H1 (cell line): ENCODE results near the gene FAM236D. TPM values are rescaled to one million over a fixed set of nuclear protein-coding genes. Genes with fewer than 3 reads are reported as not detected.
"Not testable (repeated sequence)": the region's sequence is repeated elsewhere in the genome, so short reads cannot be mapped to it uniquely, and the experiment has no call there.

Source experiments
- CTCF ChIA-PET: fragments of 300-600 bp; sonication (Branson Sonifier 250); formaldehyde crosslinking; loops from one replicate; lab custom pipeline; 2021; ENCODE audit not compliant: partially characterized antibody; lab: Charles Lee
- POLR2A ChIA-PET: fragments of 300-600 bp; sonication (Branson Sonifier 250); formaldehyde crosslinking; loops from one replicate; lab custom pipeline; 2021; ENCODE audit warnings: inconsistent platforms; ENCODE audit not compliant: partially characterized antibody; lab: Charles Lee
- DNase-seq, 2 experiments: peaks; one replicate each; pipeline versions ENCODE4 v3.0.0 to v3.0.0-alpha.2; 2010 to 2022; ENCODE audit warnings: low spot score in 2 of 2, low read depth in 1 of 2, mixed read lengths in 1 of 2
- FAIRE-seq: peaks from 2 replicates; lab custom pipeline; 2011; peaks lifted over from hg19 to GRCh38; lab: Jason Lieb, UNC
- H2AFZ ChIP-seq: 2 replicates; pipeline ENCODE4 v1.8.1; 2012; ENCODE audit warnings: low read length, inconsistent platforms
- H2AK5ac ChIP-seq: 2 replicates; pipeline ENCODE4 v1.6.1; 2013; ENCODE audit warnings: low read depth, low read length
- H2BK120ac ChIP-seq: replicated peaks from 2 replicates; pipeline ENCODE3; 2013; ENCODE audit warnings: low read depth, low read length, inconsistent platforms
- H2BK12ac ChIP-seq: 2 replicates; pipeline ENCODE4 v1.6.1; 2013; ENCODE audit warnings: low read depth, low read length
- H2BK15ac ChIP-seq: 2 replicates; pipeline ENCODE4 v1.6.1; 2013; ENCODE audit warnings: low read length
- H2BK20ac ChIP-seq: 2 replicates; pipeline ENCODE4 v1.6.1; 2013; ENCODE audit warnings: low read length
- H2BK5ac ChIP-seq: 2 replicates; pipeline ENCODE4 v1.6.1; 2013; ENCODE audit warnings: low read depth, low read length
- H3K14ac ChIP-seq: 2 replicates; pipeline ENCODE4 v1.6.1; 2013; ENCODE audit warnings: inconsistent platforms; ENCODE audit not compliant: insufficient read length
- H3K18ac ChIP-seq: 2 replicates; pipeline ENCODE4 v1.6.1; 2013; ENCODE audit warnings: low read length; ENCODE audit errors: extremely low read depth
- H3K23ac ChIP-seq: 2 replicates; pipeline ENCODE4 v1.6.1; 2013; ENCODE audit warnings: inconsistent platforms; ENCODE audit not compliant: insufficient read length
- H3K23me2 ChIP-seq: 2 replicates; pipeline ENCODE4 v1.6.1; 2013; ENCODE audit warnings: low read depth, low read length
- H3K27ac ChIP-seq: 2 replicates; pipeline ENCODE4 v1.6.1; 2011; ENCODE audit warnings: low read depth, low read length, inconsistent platforms
- H3K27me3 ChIP-seq, 4 experiments: replicated peaks in 1 of 4; 1 replicate in 1 of 4; 2 replicates in 3 of 4; pipeline versions ENCODE4 v1.6.1 to v1.8.1; 2011 to 2013; ENCODE audit warnings: low read length in 3 of 4, mild to moderate bottlenecking in 3 of 4, inconsistent platforms in 2 of 4, mixed read lengths in 2 of 4, moderate library complexity in 1 of 4; ENCODE audit not compliant: control insufficient read depth in 3 of 4, insufficient read depth in 3 of 4; ENCODE audit errors: extremely low read depth in 1 of 4
- H3K36me3 ChIP-seq, 4 experiments: 2 replicates each; pipeline versions ENCODE4 v1.6.1 to v1.8.1; 2011 to 2013; ENCODE audit warnings: mild to moderate bottlenecking in 4 of 4, low read length in 3 of 4, moderate library complexity in 2 of 4, control low read depth in 1 of 4, inconsistent platforms in 1 of 4; ENCODE audit not compliant: insufficient read depth in 4 of 4, control insufficient read depth in 2 of 4
- H3K4ac ChIP-seq: replicated peaks from 2 replicates; pipeline ENCODE3; 2013; ENCODE audit warnings: low read length, low read depth, mixed read lengths, inconsistent platforms; ENCODE audit not compliant: insufficient read length
- H3K4me1 ChIP-seq, 4 experiments: replicated peaks in 1 of 4; 1 replicate in 1 of 4; 2 replicates in 3 of 4; pipeline versions ENCODE4 v1.6.1 to v1.8.1; 2011 to 2013; ENCODE audit warnings: low read length in 3 of 4, inconsistent platforms in 2 of 4, mixed read lengths in 1 of 4; ENCODE audit not compliant: insufficient read depth in 4 of 4, control insufficient read depth in 3 of 4
- H3K4me2 ChIP-seq, 2 experiments: 2 replicates each; pipeline versions ENCODE4 v1.6.1 to v1.8.1; 2011 to 2013; ENCODE audit warnings: low read depth in 2 of 2, low read length in 2 of 2, control low read depth in 1 of 2, inconsistent platforms in 1 of 2, mild to moderate bottlenecking in 1 of 2; ENCODE audit not compliant: insufficient read depth in 1 of 2
- H3K4me3 ChIP-seq, 4 experiments: fragments of 200-600, 300-600 bp in 1 of 4; sonication (generic), shearing (Covaris generic), sonication (Bioruptor Twin) in 1 of 4; 2 replicates each; pipeline versions ENCODE4 v1.5.1 to v1.8.1; 2011 to 2016; ENCODE audit warnings: low read length in 4 of 4, low read depth in 3 of 4, control low read depth in 2 of 4, inconsistent platforms in 2 of 4, mild to moderate bottlenecking in 2 of 4, mixed read lengths in 1 of 4, moderate library complexity in 1 of 4; ENCODE audit not compliant: insufficient read depth in 2 of 4; ENCODE audit errors: extremely low read depth in 1 of 4
- H3K56ac ChIP-seq: replicated peaks from 2 replicates; pipeline ENCODE3; 2013; ENCODE audit warnings: low read depth, mild to moderate bottlenecking, mixed read lengths, low read length, inconsistent platforms; ENCODE audit not compliant: insufficient read length
- H3K79me1 ChIP-seq: 2 replicates; pipeline ENCODE4 v1.6.1; 2013; ENCODE audit warnings: low read depth, low read length, control low read depth
- H3K79me2 ChIP-seq, 2 experiments: 2 replicates each; pipeline versions ENCODE4 v1.6.1 to v1.8.1; 2012 to 2013; ENCODE audit warnings: low read length in 2 of 2, mild to moderate bottlenecking in 2 of 2, inconsistent platforms in 1 of 2; ENCODE audit not compliant: insufficient read depth in 2 of 2, control insufficient read depth in 1 of 2
- H3K9ac ChIP-seq, 4 experiments: replicated peaks in 1 of 4; 1 replicate in 1 of 4; 2 replicates in 3 of 4; pipeline versions ENCODE4 v1.6.1 to v1.8.1; 2011 to 2013; ENCODE audit warnings: low read depth in 3 of 4, low read length in 3 of 4, control low read depth in 2 of 4, mild to moderate bottlenecking in 2 of 4, moderate library complexity in 2 of 4, inconsistent platforms in 1 of 4; ENCODE audit errors: extremely low read depth in 1 of 4
- H3K9me3 ChIP-seq, 2 experiments: 2 replicates each; pipeline versions ENCODE4 v1.6.1 to v1.8.1; 2012 to 2013; ENCODE audit warnings: mild to moderate bottlenecking in 2 of 2, moderate library complexity in 2 of 2, control low read depth in 1 of 2, inconsistent platforms in 1 of 2, low read depth in 1 of 2, low read length in 1 of 2, mixed read lengths in 1 of 2; ENCODE audit not compliant: insufficient read depth in 2 of 2
- H4K20me1 ChIP-seq, 2 experiments: replicated peaks in 1 of 2; 2 replicates each; pipeline versions ENCODE3 to v1.8.1; 2011 to 2013; ENCODE audit warnings: inconsistent platforms in 2 of 2, low read length in 2 of 2, mild to moderate bottlenecking in 1 of 2; ENCODE audit not compliant: insufficient read depth in 2 of 2, control insufficient read depth in 1 of 2
- H4K5ac ChIP-seq: 2 replicates; pipeline ENCODE4 v1.6.1; 2013; ENCODE audit warnings: low read length, low read depth, mixed read lengths, inconsistent platforms; ENCODE audit not compliant: insufficient read length
- H4K8ac ChIP-seq: 2 replicates; pipeline ENCODE4 v1.8.0; 2013; ENCODE audit warnings: mild to moderate bottlenecking, moderate library complexity, low read length, inconsistent platforms; ENCODE audit not compliant: insufficient read depth; ENCODE audit errors: extremely low read depth
- H4K91ac ChIP-seq: replicated peaks from 2 replicates; pipeline ENCODE3; 2013; ENCODE audit warnings: low read length, mixed read lengths, inconsistent platforms; ENCODE audit not compliant: insufficient read length
- WGBS, 2 experiments: shearing (Covaris generic) in 1 of 2; methylation state at CpG; one replicate each; pipeline versions ENCODE4 v1.1.6 to v1.1.7; 2013 to 2015; ENCODE audit warnings: low lambda C conversion rate in 2 of 2, mixed read lengths in 2 of 2, inconsistent platforms in 1 of 2, low coverage in 1 of 2, missing lambda C conversion rate in 1 of 2; ENCODE audit not compliant: insufficient replicate concordance in 2 of 2, insufficient coverage in 1 of 2, insufficient read length in 1 of 2; ENCODE audit errors: extremely low coverage in 1 of 2, missing lambda C conversion rate in 1 of 2; 5-methylcytosine and 5-hydroxymethylcytosine counted together
- long read RNA-seq, 2 experiments: library from RNA in 1 of 2; library from capped mRNA in 1 of 2; stranded (forward); transcript quantifications; one replicate each; pipeline ENCODE4 v2.0.0, GENCODE V29; 2021; ENCODE audit warnings: inconsistent platforms in 1 of 2
- polyA minus RNA-seq, 3 experiments: library from RNA; depleted of rRNA, polyadenylated mRNA; stranded (reverse); fragments of >200 nt; gene quantifications; 1 replicate in 2 of 3; 2 replicates in 1 of 3; pipeline ENCODE4 v1.2.3, GENCODE V29; 2011
- polyA plus RNA-seq, 7 experiments: library from polyadenylated mRNA; depleted of rRNA in 3 of 7; stranded (reverse) in 5 of 7; unstranded in 2 of 7; fragments of >200 nt in 5 of 7; fragments of 200-250 nt in 2 of 7; gene quantifications; 1 replicate in 5 of 7; 2 replicates in 1 of 7; 4 replicates in 1 of 7; pipeline versions ENCODE4 v1.2.1 to v1.2.3, GENCODE V29; 2011 to 2013; ENCODE audit warnings: missing spikeins in 2 of 7, mixed read lengths in 2 of 7
- total RNA-seq: library from RNA; stranded (reverse); fragmentation: NEBNext Ultra II Directional; extraction: Animal tissue kit (Norgen Biotek cat#: 25700); gene quantifications from 2 replicates; pipeline ENCODE4 v1.2.1, GENCODE V29; 2021

The FAM236D gene
- total RNA-seq, result not detected in 2 replicates
- not detected in 2 replicates for polyA plus RNA-seq (2011; rRNA removed)
- polyA plus RNA-seq (2011; cell fraction: cytosol; rRNA removed), result not detected
- not detected for polyA plus RNA-seq (2011; cell fraction: nucleus; rRNA removed)
- not detected in 4 replicates for polyA plus RNA-seq (2012, experiment 1 of 2)
- polyA plus RNA-seq (2012, experiment 2 of 2), result not detected
- not detected for polyA plus RNA-seq (2013, experiment 1 of 2)
- polyA plus RNA-seq (2013, experiment 2 of 2), result not detected
- polyA minus RNA-seq (2011; rRNA and poly(A)+ RNA removed), result not detected in 2 replicates
- not detected for polyA minus RNA-seq (2011; cell fraction: cytosol; rRNA and poly(A)+ RNA removed)
- not detected for polyA minus RNA-seq (2011; cell fraction: nucleus; rRNA and poly(A)+ RNA removed)
- long read RNA-seq, experiment 1, result 0 reads
- long read RNA-seq, experiment 2, result 0 reads

DNA sequence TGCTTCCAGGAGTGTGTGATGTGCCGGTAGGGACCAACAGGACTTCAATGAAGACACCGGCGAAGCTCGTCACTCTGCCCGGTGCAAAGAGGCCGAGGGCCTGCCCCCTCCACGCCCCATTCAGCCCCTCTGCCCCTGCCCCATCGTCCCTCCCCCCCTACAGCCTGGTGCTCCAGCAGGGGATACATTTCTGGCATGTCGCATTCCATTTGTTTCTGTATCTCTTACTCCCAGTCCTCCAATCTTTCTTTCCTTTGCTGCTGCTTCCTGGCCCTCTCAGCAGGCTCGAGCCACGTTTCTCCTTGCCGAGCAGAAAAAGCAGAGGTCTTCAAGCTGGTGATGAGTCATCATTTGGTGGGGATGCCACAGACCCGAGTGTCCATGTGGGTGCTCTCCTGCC lies at the start of gene FAM236D:
Gene FAM236D, minus strand, starts transcription at position 101 of the 400 bp plus-strand sequence. Its CDS starts 100 bp downstream, at position 1.
- not testable (repeated sequence) for FAIRE-seq, H3K23ac ChIP-seq, H3K4ac ChIP-seq

More for the DNA sequence above, at the start of gene FAM236D:
- H3K79me2 ChIP-seq, H3K18ac ChIP-seq, H3K23me2 ChIP-seq, H3K79me1 ChIP-seq, H4K20me1 ChIP-seq, H3K56ac ChIP-seq, H3K4me2 ChIP-seq, H4K91ac ChIP-seq, CTCF ChIA-PET, H4K8ac ChIP-seq, H3K36me3 ChIP-seq, DNase-seq, H2BK5ac ChIP-seq, H2BK120ac ChIP-seq, H3K4me3 ChIP-seq, H3K4me1 ChIP-seq, H2AFZ ChIP-seq, H3K14ac ChIP-seq, H3K9ac ChIP-seq, H3K27me3 ChIP-seq, H3K27ac ChIP-seq, H2BK12ac ChIP-seq, POLR2A ChIA-PET, H4K5ac ChIP-seq, H2BK20ac ChIP-seq, H2AK5ac ChIP-seq, H2BK15ac ChIP-seq, H3K9me3 ChIP-seq: not testable (repeated sequence)
- no CpG with 5 or more reads among the region's 13 CpGs for WGBS, 2 experiments
